ENCODE measurements around the gene VIM.

Gene VIM

DNA sequence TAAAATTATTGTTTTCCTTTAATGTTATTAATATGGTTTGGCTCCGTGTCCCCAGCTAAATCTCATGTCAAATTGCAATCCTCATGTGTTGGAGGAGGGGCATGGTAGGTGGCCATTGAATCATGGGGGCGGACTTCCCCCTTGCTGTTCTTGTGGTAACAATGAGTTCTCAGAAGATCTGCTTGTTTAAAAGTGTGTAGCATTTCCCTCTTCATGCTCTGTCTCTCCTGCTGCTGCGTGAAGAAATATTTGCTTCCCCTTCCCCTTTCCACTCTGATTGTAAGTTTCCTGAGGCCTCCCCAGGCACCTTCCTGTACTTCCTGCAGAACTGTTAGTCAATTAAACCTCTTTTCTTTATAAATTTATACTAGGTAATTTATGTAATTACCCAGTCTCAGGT, 27.5 kb downstream of the VIM start:
- Histone ChIP-seq H3K4me2 (ENCODE audit: insufficient read depth, low read length, poor library complexity, severe bottlenecking) (no peak overlapping the region), H3K27me3 (ENCODE audit: control insufficient read depth in 3 of 3, insufficient read depth in 3 of 3, low read depth in 1 of 3, low read length in 3 of 3) (no peaks in the 10 kb centered on the region), H3K9me3 (replicated peaks in 1 of 2; ENCODE audit: control insufficient read depth in 2 of 2, insufficient read depth in 1 of 2, low read depth in 1 of 2, low read length in 2 of 2) (peaks cover 0 to 21% of the 10 kb centered on the region in 2 donors), H3K27ac (replicated peaks; ENCODE audit: low read length) (no peak overlapping the region), H3K14ac (ENCODE audit: low read length) (no peak overlapping the region), H3K4me3 (ENCODE audit: low read length in 2 of 2) (no peak overlapping the region), H3K36me3 (replicated peaks in 1 of 2; ENCODE audit: control insufficient read depth in 2 of 2, insufficient read depth in 2 of 2, low read length in 2 of 2) (no peaks in the 10 kb centered on the region), H3K9ac (ENCODE audit: low read depth, low read length, poor library complexity) (no peak overlapping the region), H2BK5ac (ENCODE audit: low read length) (no peak overlapping the region), H2AK5ac (ENCODE audit: low read depth, low read length) (no peak overlapping the region), H3K79me1 (ENCODE audit: low read depth, low read length) (no peaks in the 10 kb centered on the region), H4K8ac (ENCODE audit: low read depth, low read length) (no peak overlapping the region), H3K4ac (ENCODE audit: low read length) (no peak overlapping the region), H3K23ac (ENCODE audit: low read depth, low read length, poor library complexity) (no peak overlapping the region), H3K4me1 (ENCODE audit: control insufficient read depth in 2 of 2, insufficient read depth in 1 of 2, low read depth in 1 of 2, low read length in 2 of 2) (peaks cover 3% of the 10 kb centered on the region in 2 donors), H4K91ac (ENCODE audit: low read depth, low read length, poor library complexity) (no peak overlapping the region), H2BK120ac (ENCODE audit: low read depth, low read length) (no peak overlapping the region), H2AFZ (ENCODE audit: low read length) (no peak overlapping the region), H2BK12ac (ENCODE audit: low read length) (no peak overlapping the region), H2BK15ac (ENCODE audit: low read length) (no peak overlapping the region), H3K18ac (ENCODE audit: low read length) (no peak overlapping the region)
- DNase-seq (ENCODE audit: low spot score), result no peak
- no CpG with 5 or more reads among the region's 3 CpGs for whole genome bisulfite sequencing, 2 donors (ENCODE audit: extremely low coverage in 2 of 2, insufficient read length in 2 of 2, insufficient replicate concordance in 1 of 2)

DNA sequence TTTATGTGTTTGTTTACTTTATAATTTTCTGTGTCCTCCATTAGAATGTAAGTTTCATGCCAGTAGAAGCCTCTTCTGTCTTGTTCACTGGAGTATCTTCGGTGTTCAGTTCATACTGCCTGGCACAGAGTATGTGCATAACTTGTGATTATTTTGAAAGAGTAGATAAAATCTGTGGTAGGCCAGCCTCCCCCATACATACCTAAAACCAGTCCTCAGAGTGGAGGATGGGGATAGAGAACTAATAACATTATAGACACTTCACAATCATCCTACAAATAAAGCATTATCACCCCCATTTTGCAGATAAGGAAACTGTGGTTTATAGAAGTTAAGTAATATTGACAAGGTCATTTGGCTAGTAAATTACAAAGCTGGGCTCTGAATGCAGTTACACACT, 28.0 kb downstream of the VIM start:
- no peak overlapping the region for H2BK5ac ChIP-seq (ENCODE audit: low read length)
- no peak overlapping the region for H3K9ac ChIP-seq (ENCODE audit: low read depth, low read length, poor library complexity)
- H3K23ac ChIP-seq (ENCODE audit: low read depth, low read length, poor library complexity), result no peak overlapping the region
- H3K27me3 ChIP-seq (ENCODE audit: control insufficient read depth in 3 of 3, insufficient read depth in 3 of 3, low read depth in 1 of 3, low read length in 3 of 3), result no peaks in the 10 kb centered on the region
- H3K4ac ChIP-seq (ENCODE audit: low read length), result no peak overlapping the region
- no CpG with 5 or more reads among the region's 1 CpG for WGBS, 2 donors (ENCODE audit: extremely low coverage in 2 of 2, insufficient read length in 2 of 2, insufficient replicate concordance in 1 of 2)
- no peaks in the 10 kb centered on the region for H3K36me3 ChIP-seq (replicated peaks in 1 of 2; ENCODE audit: control insufficient read depth in 2 of 2, insufficient read depth in 2 of 2, low read length in 2 of 2)
- no peak overlapping the region for H3K4me2 ChIP-seq (ENCODE audit: insufficient read depth, low read length, poor library complexity, severe bottlenecking)
- H2BK12ac ChIP-seq (ENCODE audit: low read length), result no peak overlapping the region
- no peak overlapping the region for H2BK120ac ChIP-seq (ENCODE audit: low read depth, low read length)
- no peak overlapping the region for H2AK5ac ChIP-seq (ENCODE audit: low read depth, low read length)
- H2AFZ ChIP-seq (ENCODE audit: low read length), result no peak overlapping the region
- no peak overlapping the region for H3K4me3 ChIP-seq (ENCODE audit: low read length in 2 of 2)
- peaks cover 0 to 21% of the 10 kb centered on the region in 2 donors for H3K9me3 ChIP-seq (replicated peaks in 1 of 2; ENCODE audit: control insufficient read depth in 2 of 2, insufficient read depth in 1 of 2, low read depth in 1 of 2, low read length in 2 of 2)
- H3K79me1 ChIP-seq (ENCODE audit: low read depth, low read length), result no peaks in the 10 kb centered on the region
- peaks cover 3% of the 10 kb centered on the region in 2 donors for H3K4me1 ChIP-seq (ENCODE audit: control insufficient read depth in 2 of 2, insufficient read depth in 1 of 2, low read depth in 1 of 2, low read length in 2 of 2)
- no peak for DNase-seq (ENCODE audit: low spot score)
- no peak overlapping the region for H3K18ac ChIP-seq (ENCODE audit: low read length)
- H3K14ac ChIP-seq (ENCODE audit: low read length), result no peak overlapping the region
- no peak overlapping the region for H4K91ac ChIP-seq (ENCODE audit: low read depth, low read length, poor library complexity)
- no peak overlapping the region for H3K27ac ChIP-seq (replicated peaks; ENCODE audit: low read length)
- no peak overlapping the region for H2BK15ac ChIP-seq (ENCODE audit: low read length)
- no peak overlapping the region for H4K8ac ChIP-seq (ENCODE audit: low read depth, low read length)

DNA sequence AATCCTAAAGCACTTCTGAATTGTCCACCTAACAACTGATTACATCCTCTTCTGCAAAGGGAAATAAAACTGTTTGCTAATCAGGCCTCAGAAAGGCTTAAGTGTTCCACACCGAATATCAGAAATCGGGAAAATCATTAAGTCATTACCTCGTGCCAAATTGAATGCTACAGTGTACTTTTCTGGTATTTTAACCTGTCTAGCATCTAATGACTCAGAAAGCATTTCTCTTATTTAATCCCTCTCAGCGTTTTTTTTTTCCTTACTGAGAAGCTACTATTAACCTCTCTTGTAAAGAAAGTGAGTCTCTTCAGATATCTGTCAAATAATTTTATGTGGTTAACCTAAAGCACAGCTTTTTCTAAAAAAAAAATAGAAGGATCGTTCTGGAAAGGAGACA, 28.6 kb downstream of the VIM start:
- no CpG with 5 or more reads among the region's 5 CpGs for WGBS, 2 donors (ENCODE audit: extremely low coverage in 2 of 2, insufficient read length in 2 of 2, insufficient replicate concordance in 1 of 2)
- Histone ChIP-seq H2AFZ (ENCODE audit: low read length) (no peak overlapping the region), H3K4me3 (ENCODE audit: low read length in 2 of 2) (no peak overlapping the region), H3K27me3 (ENCODE audit: control insufficient read depth in 3 of 3, insufficient read depth in 3 of 3, low read depth in 1 of 3, low read length in 3 of 3) (no peaks in the 10 kb centered on the region), H3K18ac (ENCODE audit: low read length) (no peak overlapping the region), H3K9me3 (replicated peaks in 1 of 2; ENCODE audit: control insufficient read depth in 2 of 2, insufficient read depth in 1 of 2, low read depth in 1 of 2, low read length in 2 of 2) (peaks cover 3 to 24% of the 10 kb centered on the region in 2 donors), H3K4me2 (ENCODE audit: insufficient read depth, low read length, poor library complexity, severe bottlenecking) (no peak overlapping the region), H3K27ac (replicated peaks; ENCODE audit: low read length) (no peak overlapping the region), H2BK12ac (ENCODE audit: low read length) (no peak overlapping the region), H3K9ac (ENCODE audit: low read depth, low read length, poor library complexity) (no peak overlapping the region), H4K8ac (ENCODE audit: low read depth, low read length) (no peak overlapping the region), H3K23ac (ENCODE audit: low read depth, low read length, poor library complexity) (no peak overlapping the region), H2AK5ac (ENCODE audit: low read depth, low read length) (no peak overlapping the region), H3K36me3 (replicated peaks in 1 of 2; ENCODE audit: control insufficient read depth in 2 of 2, insufficient read depth in 2 of 2, low read length in 2 of 2) (no peaks in the 10 kb centered on the region), H3K14ac (ENCODE audit: low read length) (no peak overlapping the region), H2BK15ac (ENCODE audit: low read length) (no peak overlapping the region), H2BK5ac (ENCODE audit: low read length) (no peak overlapping the region), H3K4ac (ENCODE audit: low read length) (no peak overlapping the region), H3K4me1 (ENCODE audit: control insufficient read depth in 2 of 2, insufficient read depth in 1 of 2, low read depth in 1 of 2, low read length in 2 of 2) (peaks cover 3% of the 10 kb centered on the region in 2 donors), H2BK120ac (ENCODE audit: low read depth, low read length) (no peak overlapping the region), H4K91ac (ENCODE audit: low read depth, low read length, poor library complexity) (no peak overlapping the region), H3K79me1 (ENCODE audit: low read depth, low read length) (no peaks in the 10 kb centered on the region)
- DNase-seq (ENCODE audit: low spot score), result no peak

DNA sequence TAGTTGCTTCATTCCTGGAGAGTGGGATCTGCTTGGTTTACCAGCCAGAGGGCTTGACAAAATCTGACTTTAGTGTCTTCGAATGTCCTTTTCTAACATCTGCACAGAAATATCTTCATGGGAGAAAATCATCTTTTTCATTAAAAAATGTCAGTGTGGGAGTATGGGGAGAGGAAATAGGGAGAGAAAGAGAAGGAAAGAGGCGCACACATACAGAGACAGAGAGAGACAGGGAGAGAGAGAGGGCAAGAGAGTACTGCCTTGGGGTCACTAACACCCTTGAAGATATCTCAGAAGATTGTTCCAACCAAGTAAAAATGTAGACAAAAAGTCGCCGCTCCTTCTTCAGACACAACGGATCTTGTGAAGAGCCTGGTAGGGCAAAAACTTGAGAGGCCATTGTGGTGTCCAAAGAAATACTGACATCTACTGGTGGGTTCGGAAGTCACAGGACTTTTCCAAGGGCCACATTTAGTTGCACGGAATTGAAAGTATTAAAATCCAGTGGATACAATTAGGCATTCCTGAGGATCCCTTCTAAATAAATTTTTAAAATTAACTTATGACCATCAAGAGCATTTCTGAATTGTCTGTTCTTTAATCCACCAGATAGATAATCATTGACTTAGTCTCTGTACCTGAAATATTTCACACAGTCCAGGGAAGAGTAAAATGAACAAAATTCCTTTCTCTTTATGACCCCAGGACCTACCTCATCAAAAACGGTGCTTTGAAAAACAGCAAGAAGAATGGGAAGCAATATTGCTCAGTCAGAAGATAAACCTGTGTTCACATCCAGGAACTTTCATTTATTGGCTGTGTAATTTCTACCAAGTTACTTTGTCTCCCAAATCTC, 29.7 kb downstream of the VIM start:
- Histone ChIP-seq H3K36me3 (replicated peaks in 1 of 2; ENCODE audit: control insufficient read depth in 2 of 2, insufficient read depth in 2 of 2, low read length in 2 of 2) (peaks cover 0 to 1% of the 10 kb centered on the region in 2 donors), H2BK120ac (ENCODE audit: low read depth, low read length) (no peak overlapping the region), H2BK12ac (ENCODE audit: low read length) (no peak overlapping the region), H3K9me3 (replicated peaks in 1 of 2; ENCODE audit: control insufficient read depth in 2 of 2, insufficient read depth in 1 of 2, low read depth in 1 of 2, low read length in 2 of 2) (peaks cover 4 to 35% of the 10 kb centered on the region in 2 donors), H3K23ac (ENCODE audit: low read depth, low read length, poor library complexity) (no peak overlapping the region), H3K79me1 (ENCODE audit: low read depth, low read length) (no peaks in the 10 kb centered on the region), H2BK15ac (ENCODE audit: low read length) (no peak overlapping the region), H3K4me1 (ENCODE audit: control insufficient read depth in 2 of 2, insufficient read depth in 1 of 2, low read depth in 1 of 2, low read length in 2 of 2) (peaks cover 3% of the 10 kb centered on the region in 2 donors), H3K27me3 (ENCODE audit: control insufficient read depth in 3 of 3, insufficient read depth in 3 of 3, low read depth in 1 of 3, low read length in 3 of 3) (no peaks in the 10 kb centered on the region), H3K27ac (replicated peaks; ENCODE audit: low read length) (no peak overlapping the region), H3K4ac (ENCODE audit: low read length) (no peak overlapping the region), H3K4me3 (ENCODE audit: low read length in 2 of 2) (no peak overlapping the region), H3K9ac (ENCODE audit: low read depth, low read length, poor library complexity) (no peak overlapping the region), H3K4me2 (ENCODE audit: insufficient read depth, low read length, poor library complexity, severe bottlenecking) (no peak overlapping the region), H4K91ac (ENCODE audit: low read depth, low read length, poor library complexity) (no peak overlapping the region), H2AFZ (ENCODE audit: low read length) (peak overlapping the region; percentile 91), H2BK5ac (ENCODE audit: low read length) (no peak overlapping the region), H2AK5ac (ENCODE audit: low read depth, low read length) (no peak overlapping the region), H4K8ac (ENCODE audit: low read depth, low read length) (no peak overlapping the region), H3K14ac (ENCODE audit: low read length) (no peak overlapping the region), H3K18ac (ENCODE audit: low read length) (no peak overlapping the region)
- WGBS, 2 donors (ENCODE audit: extremely low coverage in 2 of 2, insufficient read length in 2 of 2, insufficient replicate concordance in 1 of 2), result no CpG with 5 or more reads among the region's 8 CpGs
- DNase-seq (ENCODE audit: low spot score), result peak; percentile 67
